HepG2 (cell line): Measurements from ENCODE around the gene CST11. TPM values are rescaled to one million over a fixed set of nuclear protein-coding genes. Genes with fewer than 3 reads are reported as not detected.
A peak's percentile ranks its signal among the peaks of the same experiment; 100 is the strongest.

Experiments
- ATAC-seq: fragments of 200-7000 bp; cut with Tn5 transposase; 3 replicates; pipeline ENCODE4 v1.9.1; 2020; ENCODE audit warnings: mild to moderate bottlenecking, moderate library complexity
- BruUV-seq: library from RNA; stranded (reverse); fragments of 400-500 nt; replicated peaks from 2 replicates; lab custom pipeline; 2021; lab: Mats Ljungman, UMichigan
- CTCF ChIA-PET: fragments of 300-600 bp; formaldehyde crosslinking; extraction: SDS; loops from one replicate; lab custom pipeline; 2021; ENCODE audit warnings: low total read pairs, inconsistent platforms, low intra/inter-chr PET ratio; lab: Yijun Ruan, JAX
- POLR2A ChIA-PET: fragments of 350-600 bp; sonication (Branson Sonifier 250); formaldehyde crosslinking; loops from one replicate; lab custom pipeline; 2020; ENCODE audit warnings: antibody characterized with exemption, inconsistent platforms; lab: Yijun Ruan, JAX
- DNase-seq: peaks from one replicate; pipeline ENCODE4 v3.0.0-alpha.2; 2015; ENCODE audit warnings: low spot score
- FAIRE-seq: peaks from 3 replicates; lab custom pipeline; 2011; peaks lifted over from hg19 to GRCh38; lab: Jason Lieb, UNC
- H2AFZ ChIP-seq: one replicate; pipeline ENCODE4 v1.6.1; 2011; ENCODE audit warnings: low read length, inconsistent platforms
- H3K27ac ChIP-seq: fragments of 300-600 bp; 3 replicates; pipeline ENCODE4 v1.8.0; 2011; ENCODE audit warnings: mixed run types, mild to moderate bottlenecking, mixed read lengths, low read length, inconsistent platforms; ENCODE audit not compliant: insufficient read depth; ENCODE audit errors: extremely low read length
- H3K27me3 ChIP-seq, 2 experiments: fragments of 200-600 bp in 1 of 2; 2 replicates in 1 of 2; 3 replicates in 1 of 2; pipeline versions ENCODE4 v1.6.0 to v1.8.0; 2011; ENCODE audit warnings: low read length in 2 of 2, mild to moderate bottlenecking in 2 of 2, moderate library complexity in 2 of 2, inconsistent platforms in 1 of 2; ENCODE audit not compliant: insufficient read depth in 2 of 2, control insufficient read depth in 1 of 2
- H3K36me3 ChIP-seq, 2 experiments: fragments of 200-600 bp in 1 of 2; replicated peaks in 1 of 2; 2 replicates in 1 of 2; 3 replicates in 1 of 2; pipeline versions ENCODE4 v1.5.1 to v1.8.0; 2011; ENCODE audit warnings: low read length in 2 of 2, inconsistent platforms in 1 of 2; ENCODE audit not compliant: insufficient read depth in 2 of 2, control insufficient read depth in 1 of 2
- H3K4me1 ChIP-seq: 2 replicates; pipeline ENCODE4 v1.5.1; 2012; ENCODE audit warnings: low read length, inconsistent platforms; ENCODE audit not compliant: insufficient read depth
- H3K4me2 ChIP-seq: 2 replicates; pipeline ENCODE4 v1.6.0; 2011; ENCODE audit warnings: low read depth, low read length, inconsistent platforms
- H3K4me3 ChIP-seq, 3 experiments: fragments of 200-600 bp in 1 of 3; sonication (generic), shearing (Covaris generic) in 1 of 3; replicated peaks in 1 of 3; 2 replicates each; pipeline ENCODE4 v1.5.1; 2011 to 2016; ENCODE audit warnings: low read length in 3 of 3, inconsistent platforms in 2 of 3, low read depth in 2 of 3, mild to moderate bottlenecking in 2 of 3, control low read depth in 1 of 3, mixed read lengths in 1 of 3; ENCODE audit not compliant: insufficient read depth in 1 of 3
- H3K79me2 ChIP-seq: one replicate; pipeline ENCODE4 v1.6.1; 2011; ENCODE audit warnings: low read length, inconsistent platforms; ENCODE audit not compliant: insufficient read depth
- H3K9ac ChIP-seq: 2 replicates; pipeline ENCODE4 v1.6.0; 2011; ENCODE audit warnings: mild to moderate bottlenecking, low read depth, low read length, inconsistent platforms; ENCODE audit not compliant: insufficient read depth
- H3K9me3 ChIP-seq: 2 replicates; pipeline ENCODE4 v1.5.1; 2012; ENCODE audit warnings: mild to moderate bottlenecking, low read length
- H4K20me1 ChIP-seq: 2 replicates; pipeline ENCODE4 v1.6.0; 2011; ENCODE audit warnings: inconsistent platforms, mild to moderate bottlenecking, low read length, moderate library complexity; ENCODE audit not compliant: insufficient read depth
- DNMT3B ChIP-seq: conservative IDR thresholded peaks from 2 replicates; pipeline ENCODE4 v1.6.1; 2016; ENCODE audit warnings: missing biosample characterization, control low read depth
- IRF2 ChIP-seq: IDR thresholded peaks from 2 replicates; pipeline ENCODE4 v1.6.1; 2018; ENCODE audit warnings: missing genetic modification reagents, missing compliant biosample characterization
- NR3C1 ChIP-seq: sonication (generic); formaldehyde crosslinking; IDR thresholded peaks from 2 replicates; pipeline ENCODE4 v1.4.0; 2020; ENCODE audit warnings: missing genetic modification reagents
- SAFB2 ChIP-seq: sonication (generic); formaldehyde crosslinking; IDR thresholded peaks from 2 replicates; pipeline ENCODE4 v1.5.1; 2020; ENCODE audit warnings: missing genetic modification reagents, low read depth, mild to moderate bottlenecking, borderline replicate concordance
- THAP9 ChIP-seq: sonication (generic); formaldehyde crosslinking; IDR thresholded peaks from 2 replicates; pipeline ENCODE4; 2020; ENCODE audit warnings: missing genetic modification reagents, mild to moderate bottlenecking, borderline replicate concordance
- ZNF800 ChIP-seq: sonication (generic); formaldehyde crosslinking; IDR thresholded peaks from 2 replicates; pipeline ENCODE4 v1.4.0; 2020; ENCODE audit warnings: missing genetic modification reagents
- WGBS: methylation state at CpG from one replicate; pipeline ENCODE4 v1.1.6; 2017; ENCODE audit warnings: low lambda C conversion rate; 5-methylcytosine and 5-hydroxymethylcytosine counted together
- in situ Hi-C: cut with HindIII; loops from 2 replicates; pipeline ENCODE4 v1.10.0; 2017; ENCODE audit warnings: low pct_unique_long_range_greater_than_20kb; ENCODE audit not compliant: extremely low pct_ligation_motif_present
- intact Hi-C: fragments of 100-400 bp; cut with micrococcal nuclease; formaldehyde crosslinking; loops from one replicate; pipeline ENCODE4 v1.10.0; 2022; ENCODE audit not compliant: unreplicated experiment
- polyA plus RNA-seq, 8 experiments: library from polyadenylated mRNA; depleted of rRNA in 3 of 8; stranded (reverse) in 7 of 8; unstranded in 1 of 8; fragments of >200 nt; fragmentation: Illumina TruSeq in 4 of 8; extraction: Trizol in 4 of 8; gene quantifications; 2 replicates each; pipeline versions ENCODE4 v1.2.1 to v1.2.3, GENCODE V29; 2011 to 2016; ENCODE audit warnings: low read depth in 4 of 8, missing spikeins in 1 of 8, mixed read lengths in 1 of 8; ENCODE audit not compliant: insufficient read depth in 1 of 8
- total RNA-seq, 5 experiments: library from RNA; depleted of rRNA; stranded (reverse); fragments of >200 nt; fragmentation: Illumina TruSeq; extraction: Trizol; gene quantifications; 2 replicates each; pipeline ENCODE4 v1.2.3, GENCODE V29; 2016; ENCODE audit warnings: low read depth in 1 of 5

CST11 gene
- total and polyA plus RNA-seq, 2 of the 13 experiments (the other 11 are each of a cell fraction or from before 2014, with no cell fraction given) = not detected

- 0 out of 2 replicates have a peak, but pooled peaks have one; percentile 35 for TF ChIP-seq IRF2 (CRISPR knock-in tag)
- no peak for TF ChIP-seq NR3C1 (CRISPR knock-in tag)
- TF ChIP-seq SAFB2 (CRISPR knock-in tag) = no peak
Observed at GRCh38 chr20:23419995-23420901, 32.4 kb downstream of the CST11 start (continued).

- peaks cover 53% of the 10 kb centered on the region for H3K79me2 ChIP-seq
- FAIRE-seq = no peak
- no peaks in the 10 kb centered on the region for H3K27me3 ChIP-seq
- H3K4me3 ChIP-seq = peak overlapping the region; percentile 76 to 99 (median 93); a peak in 5 of 6 replicates
- TF ChIP-seq THAP9 (CRISPR knock-in tag) = no peak
- no peak for TF ChIP-seq DNMT3B (CRISPR knock-in tag)
- 0 out of 2 replicates have a peak, but pooled peaks have one; percentile 11 for TF ChIP-seq ZNF800 (CRISPR knock-in tag)
- TF ChIP-seq, all 625 proteins: peak for 1
- 66% methylated on average over 5 of the region's 5 CpGs for WGBS
- H3K4me2 ChIP-seq = peak overlapping the region; percentile 94
- no peaks in the 10 kb centered on the region for H3K9me3 ChIP-seq
- POLR2A ChIA-PET = interaction anchor here (1.3 to 5.0 kb wide), 9 partner anchors 17 to 217 kb away, joined by 3 to 56 read pairs (median 4); partner anchors contain the start of gene NXT1
- DNase-seq (no peak), ATAC-seq (no peak)
- BruUV-seq = no TSS peak
- peaks cover 65% of the 10 kb centered on the region for H3K4me1 ChIP-seq
- CTCF ChIA-PET = no interaction called here
- no peaks in the 10 kb centered on the region for H3K36me3 ChIP-seq
- peak overlapping the region; percentile 66 for H3K27ac ChIP-seq
- H4K20me1 ChIP-seq = peaks cover 10% of the 10 kb centered on the region; the same call in 1 of the 2 replicates
- H3K9ac ChIP-seq = peak overlapping the region; percentile 85
- no peak overlapping the region for H2AFZ ChIP-seq
- in situ Hi-C loops (no loop called here), intact Hi-C loops (no loop called here)
Observed at GRCh38 chr20:23419657-23419994, 33.0 kb downstream of the CST11 start.
